Brain pericyte (primary cell): ENCODE data around the gene ERBB4.
"Not testable (repeated sequence)": the region's sequence is repeated elsewhere in the genome, so short reads cannot be mapped to it uniquely, and the experiment has no call there.

Source experiments
- DNase-seq: peaks from one replicate; pipeline ENCODE4 v3.0.0-alpha.2; 2012; ENCODE audit warnings: low read depth, low spot score

Gene ERBB4

DNA sequence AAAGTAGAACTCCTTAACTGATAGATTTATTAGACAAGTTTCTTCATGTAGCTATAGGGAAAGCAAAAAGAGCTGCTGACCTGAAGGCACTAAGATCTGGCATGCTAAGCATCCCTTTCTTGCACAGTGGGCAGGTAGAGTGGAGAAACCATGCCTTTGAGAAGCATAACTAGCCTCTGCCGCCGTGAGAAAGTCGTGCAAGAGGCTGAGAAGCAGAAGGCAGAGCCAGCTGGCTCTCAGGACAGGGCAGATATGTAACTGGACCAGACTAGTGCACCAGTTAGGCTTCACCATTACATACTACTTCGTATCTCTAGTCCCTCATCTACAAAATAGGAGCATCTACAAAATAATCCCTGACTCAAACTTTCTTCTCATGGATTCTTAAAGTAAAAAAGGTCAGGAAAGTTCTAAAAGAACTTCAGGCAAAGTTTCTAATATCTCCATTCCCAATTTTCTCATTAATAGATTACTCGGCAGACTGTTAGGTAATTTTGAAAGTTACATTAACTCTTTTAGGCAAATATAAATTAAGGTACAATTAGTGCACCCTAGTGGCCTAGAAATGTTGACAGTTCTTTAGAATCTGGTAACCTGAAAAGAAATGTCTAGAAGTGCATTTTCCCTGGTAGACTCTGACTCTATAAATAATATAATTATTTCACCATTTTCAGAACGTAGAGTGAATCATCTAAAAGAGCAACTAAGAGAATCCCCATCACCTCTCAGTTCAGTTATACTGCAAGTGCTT lies 10.3 kb downstream of the ERBB4 start:
- DNase-seq: no peak

DNA sequence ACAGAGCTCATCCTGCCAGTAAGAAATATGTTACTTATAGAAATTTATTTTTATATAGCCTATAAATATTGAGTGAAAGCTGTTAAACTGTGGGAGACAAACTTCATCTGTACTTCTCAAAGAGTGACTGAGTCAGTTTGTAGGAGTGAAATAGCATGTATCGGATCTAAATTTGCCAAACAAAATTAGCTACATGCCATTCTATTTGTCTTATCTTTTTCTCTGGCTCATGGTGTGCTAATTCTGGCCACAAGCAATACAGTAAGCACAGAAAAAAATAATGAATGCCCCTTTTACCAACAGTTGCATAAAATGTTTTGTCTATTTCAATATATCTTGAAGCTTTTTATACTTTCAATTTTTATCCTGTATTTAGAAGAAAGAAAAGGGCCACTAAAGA lies 12.5 kb downstream of the ERBB4 start:
- DNase-seq: no peak

DNA sequence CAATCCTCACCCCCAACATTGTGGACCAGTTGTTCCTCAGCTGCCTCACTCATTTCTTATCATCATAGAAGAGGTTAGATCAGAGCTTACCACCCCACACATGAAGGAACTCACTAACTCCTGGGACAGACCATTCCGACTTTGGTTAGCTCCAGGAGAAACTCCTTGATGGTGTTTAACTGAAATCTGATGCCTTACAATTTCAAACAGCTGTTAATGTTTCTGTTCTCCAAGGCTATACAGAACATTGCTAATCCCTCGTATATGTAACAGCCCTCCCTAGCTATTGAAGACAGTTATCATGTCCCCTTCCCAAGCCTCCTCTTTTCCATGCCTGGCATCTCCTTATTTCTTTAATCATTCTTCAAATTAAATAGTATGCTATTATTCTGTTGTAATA lies 14.8 kb downstream of the ERBB4 start:
- DNase-seq: no peak

DNA sequence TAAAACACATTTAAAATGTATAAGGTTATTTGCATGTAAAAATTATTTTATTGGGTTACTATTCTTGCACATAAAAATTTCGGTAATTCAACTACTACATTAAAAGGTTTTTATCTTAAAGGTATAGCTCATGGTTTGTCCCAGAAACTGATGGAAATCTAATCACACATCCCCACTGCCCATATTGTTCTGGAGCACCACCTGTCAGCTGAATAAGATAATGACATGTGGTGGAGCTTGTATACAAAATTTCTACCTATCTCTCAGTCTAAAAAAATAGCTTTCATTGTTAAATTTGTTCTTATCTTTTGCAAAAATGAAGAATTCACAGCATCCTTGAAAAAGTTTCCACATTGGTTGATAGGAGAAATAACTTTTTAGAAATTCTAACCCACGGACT lies 18.3 kb downstream of the ERBB4 start:
- DNase-seq: no peak

DNA sequence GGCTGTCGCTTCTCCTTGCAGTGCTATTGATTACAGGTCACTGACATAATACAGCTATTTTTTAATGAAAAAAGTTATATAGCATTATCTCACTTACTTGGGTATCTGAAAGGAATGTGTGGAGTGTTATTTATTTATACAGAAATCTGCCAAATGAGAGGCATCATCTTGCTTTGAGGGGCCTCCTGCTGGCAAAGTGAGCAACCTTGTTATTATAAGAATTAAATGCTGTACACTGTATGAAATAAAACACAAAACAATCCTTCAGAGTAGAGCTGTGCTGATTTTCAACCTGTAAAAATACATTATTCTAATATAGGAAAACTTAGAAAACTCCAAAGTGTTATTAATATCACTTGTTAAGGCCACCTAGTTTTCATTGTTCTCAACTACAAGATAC lies 20.9 kb downstream of the ERBB4 start:
- DNase-seq: no peak

DNA sequence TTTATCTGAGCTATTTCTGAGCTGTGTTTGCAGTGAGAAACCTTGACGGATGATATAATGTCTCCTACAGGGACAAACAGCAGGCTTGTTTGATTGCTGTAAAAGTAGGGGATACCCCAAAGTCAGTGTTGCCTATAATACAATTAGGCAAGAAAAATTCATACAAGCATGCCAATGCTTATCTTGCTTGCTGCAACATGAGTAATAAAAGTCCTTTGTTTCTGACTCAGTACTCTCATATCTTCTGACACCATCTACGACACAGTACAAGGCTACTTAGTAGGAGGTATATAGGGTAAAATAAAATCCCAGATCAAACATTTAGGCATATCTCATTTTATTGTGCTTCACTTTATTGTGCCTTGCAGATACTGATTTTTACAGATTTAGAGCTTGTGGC lies 33.0 kb downstream of the ERBB4 start:
- DNase-seq: no peak

DNA sequence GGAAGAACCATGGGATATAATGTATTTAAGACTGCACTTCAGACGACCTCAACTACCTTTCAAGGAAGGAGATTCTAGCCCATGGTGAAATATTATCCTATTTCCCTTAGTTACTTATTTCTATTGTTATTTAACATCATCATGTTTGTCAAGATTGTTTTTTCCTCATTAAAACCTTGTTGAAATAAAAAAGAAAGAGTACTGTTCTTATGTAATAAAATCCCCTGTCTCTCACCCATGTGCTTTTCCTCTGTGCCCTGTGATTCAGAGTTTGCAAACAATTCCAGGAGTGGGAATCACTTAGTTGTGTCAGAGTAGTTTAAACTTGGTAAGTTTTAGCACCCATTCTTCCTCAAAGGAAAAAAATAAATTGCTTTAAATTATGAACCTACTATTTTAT lies 43.6 kb downstream of the ERBB4 start:
- no peak for DNase-seq

DNA sequence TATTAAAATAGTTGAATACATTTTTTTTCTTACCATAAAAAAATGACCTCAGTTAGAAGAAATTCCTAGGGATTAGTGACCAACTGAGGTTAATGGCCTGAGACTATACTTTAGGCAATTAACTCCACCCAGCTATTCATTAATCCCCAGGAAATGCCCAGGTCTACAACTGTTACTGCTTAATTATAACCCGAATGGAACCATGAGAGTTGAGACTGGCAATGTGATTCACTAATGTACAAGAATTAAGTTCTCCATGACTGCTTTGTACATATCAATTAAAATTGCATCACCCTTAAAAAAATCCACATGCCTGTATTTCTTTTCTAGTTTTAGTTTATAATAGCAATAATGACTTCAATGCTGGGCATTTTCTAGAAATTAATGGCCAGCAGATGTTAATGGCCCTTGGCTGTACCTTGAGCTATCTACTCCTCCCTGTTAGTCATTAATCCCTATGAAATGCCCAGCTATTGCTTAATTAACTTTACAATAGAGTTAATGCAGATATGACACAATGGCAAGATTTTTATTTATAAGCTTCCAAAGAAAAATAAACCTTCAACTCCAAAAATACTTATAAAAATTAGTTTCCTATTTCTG lies 44.1 kb downstream of the ERBB4 start:
- no peak for DNase-seq

DNA sequence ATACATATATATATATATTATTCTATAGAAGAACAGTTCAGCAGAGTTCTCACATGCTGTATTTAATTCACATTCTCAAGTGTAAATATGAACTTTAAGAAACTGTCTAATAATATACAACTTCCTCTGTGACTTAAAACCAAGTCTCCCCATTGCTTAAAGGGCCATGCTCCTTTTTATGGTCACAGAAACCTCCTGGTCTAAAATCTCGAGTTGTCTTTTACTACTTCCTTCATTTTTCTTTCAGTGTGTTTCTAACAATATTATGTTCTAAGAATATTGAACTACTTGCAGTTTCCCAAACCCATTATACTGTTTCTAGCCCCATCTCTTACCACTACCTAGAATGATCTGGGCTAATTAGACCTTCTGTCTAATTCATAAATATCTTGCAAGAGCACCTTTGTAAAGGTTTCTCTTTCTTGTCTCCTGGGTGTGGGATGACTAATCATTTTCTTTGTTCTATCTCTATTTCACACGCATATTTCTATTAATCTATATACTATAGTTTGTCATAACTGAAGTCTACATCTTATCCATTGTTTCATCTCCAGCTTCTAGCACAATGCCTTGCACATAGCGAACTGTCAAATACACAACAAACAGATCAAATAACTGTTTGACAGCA lies 48.8 kb downstream of the ERBB4 start:
- no peak for DNase-seq

DNA sequence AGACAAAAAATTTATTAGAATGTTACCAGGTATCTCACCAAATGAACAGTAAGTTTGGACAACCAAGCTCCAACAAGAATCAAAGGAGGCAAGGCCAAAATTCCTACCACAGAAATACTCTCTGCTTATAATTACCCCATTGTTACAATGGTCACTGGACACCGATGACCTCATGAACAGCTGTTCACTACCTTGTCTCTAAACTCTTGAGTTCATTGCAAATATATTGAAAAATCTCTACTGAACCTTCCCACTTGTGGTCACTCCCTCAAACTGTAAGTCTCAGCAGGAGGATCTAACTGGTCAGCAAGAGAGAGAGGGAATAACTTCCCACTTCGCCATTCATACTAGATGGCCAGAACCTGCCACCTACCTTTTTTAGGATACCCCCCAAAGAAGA lies 50.0 kb downstream of the ERBB4 start:
- no peak for DNase-seq

DNA sequence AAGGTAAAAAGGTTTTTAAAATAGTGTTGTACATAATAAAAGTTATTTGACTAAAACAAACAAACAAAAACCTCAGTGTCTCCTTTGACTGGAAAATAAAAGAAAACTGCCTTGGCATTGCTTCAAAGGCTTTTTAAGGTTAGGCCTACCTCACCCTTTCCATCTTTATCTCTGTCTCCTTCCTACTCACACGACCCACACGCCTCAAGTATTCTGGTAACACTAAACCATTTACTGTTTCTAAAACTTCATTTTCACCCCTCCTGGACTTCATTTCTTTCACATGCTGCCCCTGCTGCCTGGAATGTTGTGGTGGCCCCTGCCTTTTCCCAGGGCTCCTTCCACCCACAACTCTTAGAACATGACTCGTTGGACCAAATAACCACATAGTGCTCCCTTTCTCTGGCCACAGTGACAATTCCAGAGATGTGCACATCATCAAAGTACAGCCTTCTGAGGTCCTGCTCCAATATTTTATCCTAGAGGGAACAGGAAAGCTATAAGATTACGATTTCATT lies 54.0 kb downstream of the ERBB4 start:
- DNase-seq: no peak

DNA sequence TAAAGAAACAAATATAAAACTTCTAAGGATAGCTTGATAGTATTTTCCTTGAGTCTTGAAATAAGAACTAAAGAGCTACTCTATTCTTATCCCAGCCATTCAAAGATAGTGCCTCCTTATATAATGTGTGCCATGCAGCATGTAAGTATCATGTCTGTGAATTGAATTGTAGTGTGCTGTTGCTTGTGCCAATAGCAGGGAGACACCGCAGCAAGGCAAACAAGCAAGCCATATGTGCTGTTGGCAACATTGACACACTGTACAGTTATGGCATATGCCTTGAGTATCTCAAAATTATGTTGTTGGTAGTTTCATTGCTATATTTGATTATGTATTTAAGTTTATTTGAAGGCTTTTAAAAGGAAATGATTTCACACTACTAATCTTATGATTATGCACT lies 58.2 kb downstream of the ERBB4 start:
- DNase-seq: no peak

DNA sequence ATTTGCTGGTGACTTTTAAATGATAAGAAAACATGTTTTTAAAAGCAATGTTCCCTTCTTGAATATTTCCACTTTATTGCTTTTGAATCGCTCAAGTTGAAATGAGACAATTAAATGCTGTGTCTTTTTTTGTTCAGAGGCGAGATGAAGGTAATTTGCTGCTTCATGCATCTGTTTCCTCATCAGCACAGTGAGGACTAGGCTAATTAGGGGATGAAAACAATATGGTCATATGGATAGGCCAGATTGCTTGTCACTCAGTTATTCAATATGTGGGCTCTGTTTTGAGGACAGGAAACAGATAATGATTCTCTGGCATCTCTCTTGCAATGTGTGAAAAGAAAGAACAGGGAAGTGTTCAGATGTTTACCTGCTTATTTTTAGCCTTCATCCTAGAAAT lies 61.0 kb downstream of the ERBB4 start:
- no peak for DNase-seq

DNA sequence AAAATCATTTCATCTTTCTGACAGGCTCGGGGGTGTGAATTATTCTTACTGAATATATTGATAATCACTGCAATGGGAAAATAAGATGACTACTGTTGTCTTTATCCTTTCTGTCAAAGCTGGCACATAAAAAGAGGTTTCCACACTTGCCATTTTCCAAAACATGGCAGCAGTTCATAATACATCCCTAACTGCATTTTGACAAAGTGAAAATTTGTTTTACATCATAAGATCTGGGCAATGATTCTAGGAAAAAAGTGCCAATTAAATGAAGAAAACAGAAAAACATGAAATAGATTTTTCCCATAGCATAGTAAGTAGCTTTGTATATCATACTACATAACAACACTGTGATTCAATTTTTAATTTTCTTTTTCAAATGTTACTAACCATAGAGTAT lies 65.4 kb downstream of the ERBB4 start:
- no peak for DNase-seq

DNA sequence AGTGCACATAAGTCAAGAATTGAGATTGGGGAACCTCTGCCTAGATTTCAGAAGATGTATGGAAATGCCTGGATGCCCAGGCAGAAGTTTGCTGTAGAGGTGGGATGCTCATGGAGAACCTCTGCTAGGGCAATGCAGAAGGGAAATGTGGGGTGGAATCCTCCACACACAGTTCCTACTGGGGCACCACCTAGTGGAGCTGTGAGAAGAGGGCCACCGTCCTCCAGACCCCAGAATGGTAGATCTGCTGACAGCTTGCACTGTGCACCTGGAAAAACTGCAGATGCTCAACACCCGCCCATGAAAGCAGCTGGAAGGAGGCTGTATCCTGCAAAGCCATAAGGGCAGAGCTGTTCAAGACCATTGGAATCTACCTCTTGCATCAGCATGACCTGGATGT lies 71.1 kb downstream of the ERBB4 start:
- DNase-seq: not testable (repeated sequence)

DNA sequence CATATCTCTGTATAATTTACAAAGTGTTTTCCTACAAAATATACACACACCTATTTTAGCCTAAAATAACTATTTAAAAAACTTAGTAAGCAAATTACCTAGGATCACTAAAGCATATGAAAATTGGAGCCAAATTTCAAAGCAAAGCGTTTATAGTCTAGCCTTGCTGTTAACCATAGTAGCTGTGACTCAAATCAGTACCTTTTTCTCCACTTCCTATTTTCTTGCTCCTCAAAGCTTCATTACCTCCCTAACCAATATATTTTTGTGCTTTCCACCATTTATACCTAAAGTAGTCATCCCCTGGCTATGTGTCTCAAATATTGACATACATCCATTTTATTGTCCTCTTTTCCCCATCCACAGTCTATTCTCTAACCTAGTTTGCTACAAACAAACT lies 73.1 kb downstream of the ERBB4 start:
- no peak for DNase-seq

DNA sequence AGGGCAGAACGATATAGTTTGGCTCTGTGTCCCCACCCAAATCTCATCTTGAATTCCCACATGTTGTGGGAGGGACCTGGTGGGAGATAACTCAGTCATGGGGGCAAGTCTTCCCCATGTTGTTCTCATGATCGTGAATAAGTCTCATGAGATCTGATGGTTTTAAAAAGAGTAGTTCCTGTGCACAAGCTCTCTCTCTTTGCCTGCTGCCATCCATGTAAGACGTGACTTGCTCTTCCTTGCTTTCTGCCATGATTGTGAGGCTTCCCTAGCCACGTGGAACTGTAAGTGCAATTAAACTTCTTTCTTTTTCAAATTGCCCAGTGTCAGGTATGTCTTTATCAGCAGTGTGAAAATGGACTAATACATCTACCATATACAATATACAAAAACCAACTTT lies 76.9 kb downstream of the ERBB4 start:
- DNase-seq: not testable (repeated sequence)

DNA sequence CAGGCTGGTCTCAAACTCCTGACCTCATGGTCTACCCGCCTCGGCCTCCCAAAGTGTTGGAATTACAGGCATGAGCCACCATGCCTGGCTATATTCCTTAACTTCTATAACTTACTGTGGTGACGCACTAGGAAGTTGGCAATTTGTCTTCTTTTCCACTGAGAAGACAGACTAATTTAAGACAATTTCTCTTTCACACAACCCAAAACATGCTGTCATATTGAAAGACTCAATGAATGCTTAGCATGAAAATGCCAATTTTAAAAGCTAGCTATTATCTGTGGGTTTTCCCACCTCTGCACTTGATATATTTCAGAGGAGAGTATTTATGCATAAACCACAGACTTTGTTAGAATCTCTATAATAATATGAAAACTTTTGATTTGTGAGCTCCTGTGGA lies 84.5 kb downstream of the ERBB4 start:
- no peak for DNase-seq

DNA sequence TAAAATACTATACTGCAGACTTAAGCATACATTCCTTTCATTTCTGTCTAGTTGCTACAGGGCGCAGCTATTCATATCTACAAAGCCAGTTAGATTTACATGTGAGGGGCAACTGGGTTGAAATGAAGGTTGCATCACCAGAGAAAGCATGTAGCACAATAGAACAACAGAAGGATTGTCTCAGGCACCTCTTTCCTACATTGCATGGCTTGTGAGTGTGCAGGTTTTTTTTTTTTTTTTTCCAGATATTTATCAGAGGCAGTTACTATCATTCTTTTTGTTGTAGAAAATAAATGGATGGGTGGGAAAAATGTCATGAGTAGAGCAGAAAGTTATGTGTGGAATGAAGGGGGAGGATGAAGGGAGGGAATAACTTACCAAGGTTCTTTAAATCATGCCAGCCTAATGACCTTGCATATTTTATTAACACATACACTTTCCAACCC lies 86.8 kb downstream of the ERBB4 start:
- no peak for DNase-seq

DNA sequence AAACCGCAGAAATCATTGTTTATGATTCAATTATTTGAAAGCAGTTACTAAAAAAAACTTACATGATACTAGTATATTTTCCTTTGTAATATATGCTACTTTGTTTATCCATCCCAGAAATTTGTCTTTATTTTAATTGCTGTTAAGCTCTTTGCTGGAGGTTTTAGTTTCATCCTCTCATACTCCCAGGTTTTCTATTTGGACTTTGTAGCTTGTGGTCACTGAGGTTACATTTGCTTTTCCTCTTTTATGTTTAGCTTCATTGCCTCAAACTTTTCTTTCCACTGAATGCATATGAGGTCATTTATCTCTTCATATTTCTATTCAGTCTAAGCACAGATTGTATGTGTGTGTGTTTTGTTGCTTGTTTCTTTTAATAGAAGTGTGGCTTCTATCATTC lies 89.9 kb downstream of the ERBB4 start:
- no peak for DNase-seq

DNA sequence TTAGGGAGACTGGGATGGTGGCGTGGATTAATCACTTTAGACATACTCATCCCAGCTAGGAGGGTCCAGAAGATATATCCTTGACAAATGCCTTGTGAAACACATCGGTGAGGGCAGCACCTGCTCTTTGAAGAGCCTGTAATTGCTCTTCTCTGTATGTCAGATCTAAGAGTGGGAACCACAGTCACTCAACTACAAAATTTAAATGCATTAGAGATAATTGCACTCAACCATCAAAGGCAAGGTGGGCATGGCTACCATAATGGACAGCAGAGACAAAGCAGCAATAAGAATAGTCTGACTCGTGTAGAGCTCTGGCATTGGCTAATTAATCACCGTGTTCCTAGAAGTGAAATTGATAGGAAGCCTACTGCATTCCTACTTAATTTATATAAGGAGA lies 96.8 kb downstream of the ERBB4 start:
- no peak for DNase-seq

DNA sequence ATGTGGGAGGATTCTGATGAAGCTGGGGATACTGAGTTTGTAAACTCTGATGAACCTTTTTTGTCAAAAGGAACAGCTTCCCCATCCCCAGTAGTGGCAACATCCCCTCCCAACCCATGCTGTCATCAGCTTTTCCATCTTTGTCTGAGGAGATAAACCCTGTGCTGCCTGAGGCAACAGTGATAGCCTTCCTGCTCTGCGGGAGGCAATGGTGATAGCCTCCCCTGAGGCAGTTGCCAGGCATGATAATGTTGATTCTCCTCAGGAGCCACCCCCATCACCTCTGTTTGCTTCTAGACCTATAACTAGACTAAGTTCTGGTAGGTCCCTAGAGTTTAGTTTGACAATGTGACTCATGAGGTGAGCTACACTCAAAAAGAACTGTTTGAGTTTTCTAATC lies 97.5 kb downstream of the ERBB4 start:
- DNase-seq: no peak
